D721Med (cell line): ENCODE results near the gene RSKR.

Experiments
- DNase-seq: peaks from one replicate; pipeline ENCODE4 v3.0.0; 2011; ENCODE audit warnings: low spot score; ENCODE audit not compliant: insufficient read length
- FAIRE-seq: peaks from 2 replicates; lab custom pipeline; 2011; peaks lifted over from hg19 to GRCh38; lab: Jason Lieb, UNC
- TF ChIP-seq, protein P1 (sequence below): IDR thresholded peaks from 2 replicates; pipeline ENCODE4 v1.5.1; 2012; ENCODE audit warnings: mild to moderate bottlenecking, control low read depth; ENCODE audit not compliant: insufficient read depth; ENCODE audit errors: missing control alignments

The RSKR gene

GRCh38 chr17:28641579-28641978 is 27.6 kb upstream of the RSKR start:
- FAIRE-seq (no peak), DNase-seq (no peak)
- TF ChIP-seq, protein P1, sequence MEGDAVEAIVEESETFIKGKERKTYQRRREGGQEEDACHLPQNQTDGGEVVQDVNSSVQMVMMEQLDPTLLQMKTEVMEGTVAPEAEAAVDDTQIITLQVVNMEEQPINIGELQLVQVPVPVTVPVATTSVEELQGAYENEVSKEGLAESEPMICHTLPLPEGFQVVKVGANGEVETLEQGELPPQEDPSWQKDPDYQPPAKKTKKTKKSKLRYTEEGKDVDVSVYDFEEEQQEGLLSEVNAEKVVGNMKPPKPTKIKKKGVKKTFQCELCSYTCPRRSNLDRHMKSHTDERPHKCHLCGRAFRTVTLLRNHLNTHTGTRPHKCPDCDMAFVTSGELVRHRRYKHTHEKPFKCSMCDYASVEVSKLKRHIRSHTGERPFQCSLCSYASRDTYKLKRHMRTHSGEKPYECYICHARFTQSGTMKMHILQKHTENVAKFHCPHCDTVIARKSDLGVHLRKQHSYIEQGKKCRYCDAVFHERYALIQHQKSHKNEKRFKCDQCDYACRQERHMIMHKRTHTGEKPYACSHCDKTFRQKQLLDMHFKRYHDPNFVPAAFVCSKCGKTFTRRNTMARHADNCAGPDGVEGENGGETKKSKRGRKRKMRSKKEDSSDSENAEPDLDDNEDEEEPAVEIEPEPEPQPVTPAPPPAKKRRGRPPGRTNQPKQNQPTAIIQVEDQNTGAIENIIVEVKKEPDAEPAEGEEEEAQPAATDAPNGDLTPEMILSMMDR: no peak

DNA sequence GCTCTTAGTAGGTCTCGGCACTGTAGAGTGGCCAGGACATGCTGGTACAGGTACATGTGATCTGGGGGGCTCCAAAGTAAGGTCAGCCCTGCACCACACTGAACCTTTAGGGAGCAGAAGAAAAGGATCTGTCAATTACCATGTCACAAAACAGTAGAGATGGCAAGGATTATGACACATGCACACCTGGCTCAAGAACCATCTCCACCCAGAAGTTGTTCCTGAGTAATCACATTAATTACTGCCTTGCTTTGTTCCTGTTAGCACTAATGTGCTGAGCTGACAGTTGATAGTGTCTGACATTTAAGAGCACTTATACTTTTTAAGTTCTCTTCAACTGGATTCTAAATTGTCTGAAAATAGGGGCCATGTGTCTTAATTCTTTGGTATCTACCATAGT is 21.5 kb upstream of the RSKR start:
- DNase-seq (no peak), FAIRE-seq (no peak)
- TF ChIP-seq, protein P1: no peak

DNA sequence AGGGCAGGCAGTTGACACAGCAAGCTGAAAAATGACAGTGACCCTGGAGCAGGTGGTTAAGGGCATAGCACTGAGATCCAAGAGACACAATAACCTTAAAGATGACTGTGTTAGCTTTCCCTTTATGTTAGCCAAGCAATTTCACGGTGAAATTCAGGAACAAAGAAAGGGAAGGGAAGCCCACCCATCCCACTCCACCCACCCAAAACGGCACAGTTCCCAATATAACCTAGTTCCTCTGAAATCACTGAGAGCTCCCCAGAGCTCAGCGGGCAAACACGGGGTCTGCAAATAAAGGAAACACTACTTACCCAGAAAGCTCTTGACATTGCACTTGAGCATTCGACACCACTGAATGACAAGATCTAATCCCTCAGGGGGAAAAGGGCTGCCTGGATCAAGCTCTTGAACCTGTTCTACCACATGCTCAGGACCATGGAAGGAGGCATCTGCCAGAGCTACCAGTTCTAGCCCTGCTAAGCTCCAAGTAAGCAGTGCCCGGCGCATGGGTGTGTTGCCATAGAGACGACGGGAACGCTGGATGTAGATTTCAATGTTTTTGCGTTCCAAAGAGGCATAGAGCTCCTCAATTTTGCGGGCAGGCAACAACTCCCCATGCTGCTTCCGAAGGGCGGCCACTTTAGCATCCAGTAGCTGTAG is 20.4 kb upstream of the RSKR start:
- FAIRE-seq (no peak), DNase-seq (no peak)

DNA sequence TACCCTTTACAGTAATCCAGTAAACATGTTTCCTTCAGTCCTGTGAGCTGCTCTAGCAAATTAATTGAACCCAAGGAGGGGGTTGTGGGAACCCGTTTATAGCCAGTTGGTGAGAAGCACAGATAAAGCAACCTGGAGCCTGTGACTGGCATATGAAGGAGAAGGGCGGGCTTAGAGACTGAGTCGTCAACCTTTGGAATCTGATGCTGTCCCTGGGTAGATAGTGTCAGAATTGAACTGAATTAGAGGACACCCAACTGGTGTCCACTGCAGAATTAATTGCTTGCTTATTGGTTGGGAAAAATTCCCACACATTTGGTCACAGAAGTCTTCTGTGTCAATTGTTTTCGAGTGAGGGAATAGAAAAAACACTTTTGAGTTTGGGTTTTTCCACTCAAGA is 12.8 kb upstream of the RSKR start:
- no peak for FAIRE-seq
- no peak for DNase-seq
- TF ChIP-seq, protein P1: no peak

More for the DNA sequence above, 20.4 kb upstream of the RSKR start:
- TF ChIP-seq, protein P1: no peak

DNA sequence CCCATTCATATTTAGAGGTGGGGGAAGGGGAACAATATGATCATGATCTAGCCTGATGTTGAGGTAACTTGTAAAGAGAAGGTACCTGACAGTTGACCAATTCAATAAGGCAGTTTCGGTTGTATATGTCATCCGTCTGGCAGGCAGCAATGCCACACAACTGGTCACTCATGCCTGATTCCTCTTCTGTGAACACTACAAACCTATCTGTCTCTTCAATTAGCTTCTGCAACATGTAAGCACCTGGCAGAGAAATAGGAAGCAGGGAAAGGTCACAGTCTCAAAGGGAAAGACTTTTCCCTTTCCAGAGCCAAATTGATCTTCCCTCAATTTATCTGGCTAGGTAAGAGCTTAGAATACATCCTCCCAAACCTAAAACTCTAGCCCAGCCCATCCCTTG is 10.2 kb upstream of the RSKR start:
- TF ChIP-seq, protein P1: no peak
- no peak for DNase-seq
- no peak for FAIRE-seq

DNA sequence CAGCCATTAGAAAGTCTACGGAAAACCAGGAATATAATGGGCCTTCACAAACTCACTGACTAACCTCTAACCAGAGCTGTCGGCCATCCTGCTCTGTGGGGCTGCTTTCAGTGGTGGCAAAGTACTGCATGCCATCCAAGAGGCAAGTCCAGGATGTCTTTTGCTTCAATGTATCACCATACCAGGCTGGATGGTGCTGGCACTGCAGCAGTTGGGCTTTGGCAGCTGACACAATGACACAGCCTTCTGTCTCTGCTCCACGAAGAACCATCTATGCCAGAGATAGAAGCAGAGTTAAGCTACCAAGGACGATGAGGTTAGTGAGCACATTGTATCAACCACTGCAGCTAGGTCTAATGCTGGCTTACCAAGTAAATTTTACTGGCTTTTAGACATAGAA is 9.7 kb upstream of the RSKR start:
- DNase-seq: no peak
- TF ChIP-seq, protein P1: no peak
- no peak for FAIRE-seq

DNA sequence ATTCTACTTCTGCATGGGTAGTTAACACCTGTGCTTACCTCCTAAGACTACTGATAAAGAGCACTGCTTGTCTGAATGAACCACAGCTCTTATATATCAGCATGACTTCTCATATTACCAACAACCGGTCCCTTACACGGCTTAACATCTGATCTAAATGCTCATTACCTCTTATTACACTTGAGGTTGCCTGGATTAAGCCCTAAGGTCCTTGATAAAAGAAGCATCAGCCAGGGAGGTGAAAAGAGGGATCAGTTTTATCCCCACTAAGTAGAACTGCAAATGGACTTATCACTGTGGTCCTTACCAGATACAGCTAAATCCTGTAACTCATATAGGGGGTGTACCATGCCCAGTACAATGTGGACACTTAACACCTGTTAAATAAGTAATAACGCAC is 8.2 kb upstream of the RSKR start:
- FAIRE-seq (peak; percentile 93), DNase-seq (peak; percentile 77)
- TF ChIP-seq, protein P1: no peak
